ENCODE data around the gene TIMP1. TPM values are rescaled to one million over a fixed set of nuclear protein-coding genes. Genes with fewer than 3 reads are reported as not detected.
A peak's percentile ranks its signal among the peaks of the same experiment; 100 is the strongest.

The TIMP1 gene
- total and polyA plus RNA-seq, 2 donors (not counting 1 experiment from before 2014, with no cell fraction given): 8.8 to 12.8 TPM

DNA sequence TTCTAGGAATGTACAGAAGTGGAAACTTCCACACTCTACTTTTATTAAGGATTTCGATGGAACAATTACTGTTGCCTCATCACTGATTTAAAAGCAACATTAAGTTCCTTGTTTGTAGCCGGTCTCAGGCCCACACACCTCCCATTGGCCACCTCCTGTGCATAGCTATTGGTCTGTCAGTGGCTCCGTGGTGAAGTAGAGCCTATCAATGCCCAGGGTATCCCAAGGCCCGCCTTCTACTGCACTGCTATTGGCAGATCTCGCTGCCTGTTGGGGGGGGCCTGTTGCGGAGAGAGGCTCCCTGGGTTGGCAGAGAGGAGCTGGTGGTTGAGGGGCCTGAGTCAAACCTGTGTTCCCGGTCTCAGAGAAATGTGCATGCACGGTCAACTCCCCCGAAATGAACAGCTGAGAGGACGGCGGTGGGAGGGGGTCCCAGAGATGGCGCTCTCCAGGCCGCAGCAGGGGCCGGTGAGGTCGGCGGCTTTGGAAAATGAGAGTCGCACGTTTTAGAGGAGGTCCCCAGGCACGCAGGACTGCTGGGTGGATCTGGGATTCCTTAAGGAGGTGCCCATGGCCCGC lies 26.1 kb upstream of the TIMP1 start:
- peak overlapping the region; percentile 30 to 67 (median 52) for H3K4me3 ChIP-seq (ENCODE audit: control extremely low read depth in 1 of 5, extremely low read depth in 1 of 5, insufficient read depth in 1 of 5, low read depth in 2 of 5, low read length in 4 of 5)
- H2AFZ ChIP-seq (ENCODE audit: insufficient read depth, low read depth, low read length, poor library complexity, severe bottlenecking): peak overlapping the region; percentile 74
- WGBS (ENCODE audit: insufficient coverage): 0% methylated on average over 2 of the region's 20 CpGs
- peak overlapping the region; percentile 89 for H3K27ac Mint-ChIP-seq
- H4K20me1 ChIP-seq (ENCODE audit: control insufficient read depth, insufficient read depth, low read length, poor library complexity, severe bottlenecking): no peaks in the 10 kb centered on the region
- no peaks in the 10 kb centered on the region for H3K36me3 ChIP-seq (replicated peaks in 1 of 2; ENCODE audit: control extremely low read depth in 1 of 2, control insufficient read depth in 1 of 2, extremely low read depth in 1 of 2, insufficient read depth in 2 of 2, low read length in 1 of 2)
- ATAC-seq (ENCODE audit: low read depth): peak; percentile 85
- H3K9me3 Mint-ChIP-seq (ENCODE audit: insufficient read depth): no peaks in the 10 kb centered on the region
- H3K4me2 ChIP-seq (replicated peaks; ENCODE audit: low read depth, low read length, poor library complexity, severe bottlenecking): peak overlapping the region; percentile 71
- H3K27me3 Mint-ChIP-seq: no peaks in the 10 kb centered on the region
- H3K4me3 Mint-ChIP-seq: peak overlapping the region; percentile 88
- peak overlapping the region; percentile 65 for H3K9ac ChIP-seq (ENCODE audit: low read length)
- POLR2A ChIA-PET: interaction anchor here (0.7 to 1.5 kb wide), 5 partner anchors 13 to 338 kb away, joined by 3 to 5 read pairs (median 4); no protein-coding TSS in a partner anchor
- H3K27ac ChIP-seq (ENCODE audit: low read length in 2 of 2): peak overlapping the region; percentile 56 to 64
- CTCF ChIA-PET: interaction anchor here (1.9 kb wide), 1 partner anchor 33 kb away, joined by 7 read pairs; no protein-coding TSS in a partner anchor
- peaks cover 21% of the 10 kb centered on the region for H3K4me1 Mint-ChIP-seq
- no peaks in the 10 kb centered on the region for H3K9me3 ChIP-seq (ENCODE audit: control extremely low read depth in 1 of 3, control insufficient read depth in 2 of 3, insufficient read depth in 1 of 3, low read length in 2 of 3)
- H3K79me2 ChIP-seq (ENCODE audit: control insufficient read depth, insufficient read depth, low read length): no peaks in the 10 kb centered on the region
- intact Hi-C loops (cut with micrococcal nuclease): no loop called here
- H3K27me3 ChIP-seq (replicated peaks in 1 of 4; ENCODE audit: control extremely low read depth in 1 of 4, control insufficient read depth in 3 of 4, insufficient read depth in 4 of 4, low read length in 3 of 4): no peaks in the 10 kb centered on the region
- H3K4me1 ChIP-seq (ENCODE audit: control insufficient read depth in 2 of 2, insufficient read depth in 2 of 2, low read length in 2 of 2): peaks cover 0 to 8% of the 10 kb centered on the region in 2 donors
- peak; percentile 88 for DNase-seq
- TF ChIP-seq EZH2 (IDR thresholded peaks at IDR 0.05; ENCODE audit: borderline replicate concordance, insufficient read depth, low read depth, low read length, poor library complexity, severe bottlenecking): no peak
- TF ChIP-seq, protein P1, sequence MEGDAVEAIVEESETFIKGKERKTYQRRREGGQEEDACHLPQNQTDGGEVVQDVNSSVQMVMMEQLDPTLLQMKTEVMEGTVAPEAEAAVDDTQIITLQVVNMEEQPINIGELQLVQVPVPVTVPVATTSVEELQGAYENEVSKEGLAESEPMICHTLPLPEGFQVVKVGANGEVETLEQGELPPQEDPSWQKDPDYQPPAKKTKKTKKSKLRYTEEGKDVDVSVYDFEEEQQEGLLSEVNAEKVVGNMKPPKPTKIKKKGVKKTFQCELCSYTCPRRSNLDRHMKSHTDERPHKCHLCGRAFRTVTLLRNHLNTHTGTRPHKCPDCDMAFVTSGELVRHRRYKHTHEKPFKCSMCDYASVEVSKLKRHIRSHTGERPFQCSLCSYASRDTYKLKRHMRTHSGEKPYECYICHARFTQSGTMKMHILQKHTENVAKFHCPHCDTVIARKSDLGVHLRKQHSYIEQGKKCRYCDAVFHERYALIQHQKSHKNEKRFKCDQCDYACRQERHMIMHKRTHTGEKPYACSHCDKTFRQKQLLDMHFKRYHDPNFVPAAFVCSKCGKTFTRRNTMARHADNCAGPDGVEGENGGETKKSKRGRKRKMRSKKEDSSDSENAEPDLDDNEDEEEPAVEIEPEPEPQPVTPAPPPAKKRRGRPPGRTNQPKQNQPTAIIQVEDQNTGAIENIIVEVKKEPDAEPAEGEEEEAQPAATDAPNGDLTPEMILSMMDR (IDR thresholded peaks at IDR 0.05): no peak

GRCh38 chrX:47558436-47558835 lies 23.8 kb upstream of the TIMP1 start:
- POLR2A ChIA-PET: no interaction called here
- H3K4me3 Mint-ChIP-seq: no peak overlapping the region
- no peak for ATAC-seq (ENCODE audit: low read depth)

More at GRCh38 chrX:47558436-47558835, 23.8 kb upstream of the TIMP1 start:
- Mint-ChIP-seq H3K4me1 (peaks cover 27% of the 10 kb centered on the region), H3K27ac (no peak overlapping the region), H3K27me3 (no peaks in the 10 kb centered on the region), H3K9me3 (ENCODE audit: insufficient read depth) (no peaks in the 10 kb centered on the region)
- CTCF ChIA-PET: no interaction called here
- Histone ChIP-seq H3K27me3 (replicated peaks in 1 of 4; ENCODE audit: control extremely low read depth in 1 of 4, control insufficient read depth in 3 of 4, insufficient read depth in 4 of 4, low read length in 3 of 4) (no peaks in the 10 kb centered on the region), H3K9me3 (ENCODE audit: control extremely low read depth in 1 of 3, control insufficient read depth in 2 of 3, insufficient read depth in 1 of 3, low read length in 2 of 3) (no peaks in the 10 kb centered on the region), H2AFZ (ENCODE audit: insufficient read depth, low read depth, low read length, poor library complexity, severe bottlenecking) (no peak overlapping the region), H3K4me3 (ENCODE audit: control extremely low read depth in 1 of 5, extremely low read depth in 1 of 5, insufficient read depth in 1 of 5, low read depth in 2 of 5, low read length in 4 of 5) (no peak overlapping the region), H3K9ac (ENCODE audit: low read length) (no peak overlapping the region), H3K4me2 (replicated peaks; ENCODE audit: low read depth, low read length, poor library complexity, severe bottlenecking) (no peak overlapping the region), H3K27ac (ENCODE audit: low read length in 2 of 2) (no peak overlapping the region), H3K4me1 (ENCODE audit: control insufficient read depth in 2 of 2, insufficient read depth in 2 of 2, low read length in 2 of 2) (peaks cover 6 to 25% of the 10 kb centered on the region in 2 donors), H3K79me2 (ENCODE audit: control insufficient read depth, insufficient read depth, low read length) (peaks cover 21% of the 10 kb centered on the region), H3K36me3 (replicated peaks in 1 of 2; ENCODE audit: control extremely low read depth in 1 of 2, control insufficient read depth in 1 of 2, extremely low read depth in 1 of 2, insufficient read depth in 2 of 2, low read length in 1 of 2) (peaks cover 0 to 9% of the 10 kb centered on the region in 2 experiments), H4K20me1 (ENCODE audit: control insufficient read depth, insufficient read depth, low read length, poor library complexity, severe bottlenecking) (peaks cover 17% of the 10 kb centered on the region)
- intact Hi-C loops (cut with micrococcal nuclease): no loop called here
- 100% methylated on average over 1 of the region's 3 CpGs for WGBS (ENCODE audit: insufficient coverage)
- no peak for DNase-seq
- TF ChIP-seq EZH2 (IDR thresholded peaks at IDR 0.05; ENCODE audit: borderline replicate concordance, insufficient read depth, low read depth, low read length, poor library complexity, severe bottlenecking): no peak
- TF ChIP-seq, protein P1 (IDR thresholded peaks at IDR 0.05): no peak
